Measurements from ENCODE around the gene LY6G6F. TPM values are rescaled to one million over a fixed set of nuclear protein-coding genes. Genes with fewer than 3 reads are reported as not detected.
A peak's percentile ranks its signal among the peaks of the same experiment; 100 is the strongest.

The LY6G6F gene, protein sequence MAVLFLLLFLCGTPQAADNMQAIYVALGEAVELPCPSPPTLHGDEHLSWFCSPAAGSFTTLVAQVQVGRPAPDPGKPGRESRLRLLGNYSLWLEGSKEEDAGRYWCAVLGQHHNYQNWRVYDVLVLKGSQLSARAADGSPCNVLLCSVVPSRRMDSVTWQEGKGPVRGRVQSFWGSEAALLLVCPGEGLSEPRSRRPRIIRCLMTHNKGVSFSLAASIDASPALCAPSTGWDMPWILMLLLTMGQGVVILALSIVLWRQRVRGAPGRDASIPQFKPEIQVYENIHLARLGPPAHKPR
- 1 to 10 TPM in 1 of 2 donors, not detected in 1; 3.7 TPM for total RNA-seq

DNA sequence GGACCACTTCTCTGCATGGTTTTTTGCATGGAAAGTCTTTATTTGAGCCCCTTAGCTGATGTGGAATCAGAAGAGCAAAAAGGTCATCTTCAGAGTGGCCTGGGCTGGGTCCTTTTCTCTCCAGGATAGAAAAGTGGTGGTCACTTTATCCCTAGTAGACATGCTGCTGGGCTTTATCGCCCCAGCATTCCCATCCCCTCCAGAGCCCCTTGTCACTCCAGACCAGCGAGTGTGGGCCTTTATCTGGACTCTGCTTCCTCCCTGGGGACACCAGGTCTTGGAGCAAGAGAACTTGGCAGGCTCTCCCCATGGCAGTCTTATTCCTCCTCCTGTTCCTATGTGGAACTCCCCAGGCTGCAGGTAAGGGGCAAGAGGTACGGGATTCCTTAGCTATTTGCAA lies at the start of gene LY6G6F:
TSS of gene LY6G6F (plus strand) at position 268 of the 400 bp plus-strand sequence. CDS start at position 309, 41 bp downstream.
- DNase-seq (ENCODE audit: low spot score), result no peak
- WGBS, result 54% methylated on average over 3 of the region's 3 CpGs
- intact Hi-C loops (cut with DNase I), result no loop called here
- Histone ChIP-seq H3K4me3 (no peak within 1 kb of the TSS), H3K27me3 (replicated peaks; ENCODE audit: insufficient read depth) (no peaks in the 10 kb centered on the region), H3K4me1 (replicated peaks) (peaks cover 3% of the 10 kb centered on the region), H3K27ac (no peak within 1 kb of the TSS), H3K36me3 (no peaks in the 10 kb centered on the region), H3K9me3 (no peaks in the 10 kb centered on the region)
- TF ChIP-seq POLR2A (IDR thresholded peaks at IDR 0.05) (no peak), POLR2AphosphoS5 (IDR thresholded peaks at IDR 0.05) (no peak), CTCF (IDR thresholded peaks at IDR 0.05) (no peak)

GRCh38 chr6:31657406-31658157 lies 49.1 kb upstream of the LY6G6F start:
- Histone ChIP-seq H3K9me3 (no peaks in the 10 kb centered on the region), H3K27me3 (replicated peaks; ENCODE audit: insufficient read depth) (no peaks in the 10 kb centered on the region), H3K36me3 (no peaks in the 10 kb centered on the region), H3K27ac (no peak overlapping the region), H3K4me3 (no peak overlapping the region), H3K4me1 (replicated peaks) (peaks cover 16% of the 10 kb centered on the region)
- intact Hi-C loops (cut with DNase I), result no loop called here
- DNase-seq (ENCODE audit: low spot score), result no peak
- TF ChIP-seq POLR2A (IDR thresholded peaks at IDR 0.05), result no peak
- TF ChIP-seq POLR2AphosphoS5 (IDR thresholded peaks at IDR 0.05), result no peak
- TF ChIP-seq CTCF (IDR thresholded peaks at IDR 0.05), result no peak
- WGBS, result 77% methylated on average over 6 of the region's 6 CpGs

DNA sequence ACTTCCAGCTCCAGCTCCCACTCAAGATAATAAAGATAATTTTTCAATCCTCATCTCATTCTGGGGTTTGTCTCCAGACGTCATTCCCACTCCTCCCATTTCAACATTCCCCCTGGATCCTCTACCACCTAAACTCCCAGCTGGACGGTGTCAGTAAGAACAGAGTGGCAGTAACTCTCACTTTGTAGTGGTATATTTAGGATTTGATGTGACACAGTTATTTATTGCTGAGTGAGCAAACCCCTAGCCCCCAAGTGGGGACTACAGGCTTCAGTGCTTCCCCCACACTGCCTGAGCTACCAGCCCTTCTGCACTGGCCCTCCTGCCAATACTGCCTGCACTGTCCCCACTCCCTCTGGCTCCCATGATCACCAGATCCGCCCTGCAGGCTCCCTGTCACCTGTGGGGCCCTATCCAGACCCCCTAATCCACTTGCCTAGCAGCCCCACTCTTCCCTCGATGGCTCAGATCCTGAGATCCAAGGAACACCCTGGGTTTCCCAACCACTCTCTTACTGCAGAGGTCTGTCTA lies 48.4 kb upstream of the LY6G6F start:
- H3K4me3 ChIP-seq, result no peak overlapping the region
- no peaks in the 10 kb centered on the region for H3K36me3 ChIP-seq
- H3K27ac ChIP-seq, result no peak overlapping the region
- H3K4me1 ChIP-seq (replicated peaks), result peaks cover 17% of the 10 kb centered on the region
- DNase-seq (ENCODE audit: low spot score), result no peak
- 70% methylated on average over 4 of the region's 4 CpGs for WGBS
- H3K27me3 ChIP-seq (replicated peaks; ENCODE audit: insufficient read depth), result no peaks in the 10 kb centered on the region
- TF ChIP-seq POLR2A (IDR thresholded peaks at IDR 0.05), result no peak
- TF ChIP-seq POLR2AphosphoS5 (IDR thresholded peaks at IDR 0.05), result no peak
- TF ChIP-seq CTCF (IDR thresholded peaks at IDR 0.05), result no peak
- H3K9me3 ChIP-seq, result no peaks in the 10 kb centered on the region
- intact Hi-C loops (cut with DNase I), result no loop called here

GRCh38 chr6:31658983-31659648 lies 47.5 kb upstream of the LY6G6F start:
- no peak for DNase-seq (ENCODE audit: low spot score)
- Histone ChIP-seq H3K27me3 (replicated peaks; ENCODE audit: insufficient read depth) (no peaks in the 10 kb centered on the region), H3K4me3 (peak overlapping the region; percentile 57 to 58), H3K4me1 (replicated peaks) (peaks cover 24% of the 10 kb centered on the region), H3K9me3 (no peaks in the 10 kb centered on the region), H3K27ac (peak overlapping the region in 1 of 2 donors; percentile 76), H3K36me3 (no peaks in the 10 kb centered on the region)
- 81% methylated on average over 13 of the region's 13 CpGs for WGBS
- intact Hi-C loops (cut with DNase I), result no loop called here
- TF ChIP-seq POLR2A (IDR thresholded peaks at IDR 0.05) (no peak), POLR2AphosphoS5 (IDR thresholded peaks at IDR 0.05) (no peak), CTCF (IDR thresholded peaks at IDR 0.05) (no peak)

Data from prostate gland (tissue), 2 donors.